Progenitor cell of endocrine pancreas (in vitro differentiated cells): ENCODE measurements around the gene GABBR2. TPM values are rescaled to one million over a fixed set of nuclear protein-coding genes. Genes with fewer than 3 reads are reported as not detected.

Experiments used
- DNase-seq: peaks from one replicate; pipeline ENCODE4 v3.0.0; 2021; ENCODE audit warnings: low spot score; ENCODE audit not compliant: unreplicated experiment
- H3K27ac Mint-ChIP-seq: 2 replicates; pipeline ENCODE4 v1.8.0; 2021; ENCODE audit warnings: mild to moderate bottlenecking, moderate library complexity, mixed read lengths
- H3K27me3 Mint-ChIP-seq: 2 replicates; pipeline ENCODE4 v1.8.0; 2021; ENCODE audit warnings: mixed read lengths
- H3K36me3 Mint-ChIP-seq: 2 replicates; pipeline ENCODE4 v1.8.0; 2022; ENCODE audit warnings: mixed read lengths; ENCODE audit not compliant: insufficient read depth
- H3K4me1 Mint-ChIP-seq: 2 replicates; pipeline ENCODE4 v1.8.0; 2021; ENCODE audit warnings: low read depth, mixed read lengths
- H3K4me3 Mint-ChIP-seq: 2 replicates; pipeline ENCODE4 v1.8.0; 2021; ENCODE audit warnings: low read depth, mild to moderate bottlenecking, moderate library complexity, mixed read lengths
- H3K9me3 Mint-ChIP-seq: 2 replicates; pipeline ENCODE4 v1.8.0; 2021; ENCODE audit warnings: low read depth, mixed read lengths
- total RNA-seq: library from RNA; stranded (reverse); gene quantifications from 2 replicates; pipeline ENCODE4 v1.2.1, GENCODE V29; 2021
- TF ChIP-seq, protein P1 (sequence below): fragments of 200-600 bp; sonication (generic); IDR thresholded peaks from one replicate; pipeline ENCODE4 v1.5.0; 2021; ENCODE audit warnings: antibody characterized with exemption, mild to moderate bottlenecking; ENCODE audit not compliant: unreplicated experiment

Gene GABBR2
- total RNA-seq, 1 donor from 2014 or later = 0.84 TPM

DNA sequence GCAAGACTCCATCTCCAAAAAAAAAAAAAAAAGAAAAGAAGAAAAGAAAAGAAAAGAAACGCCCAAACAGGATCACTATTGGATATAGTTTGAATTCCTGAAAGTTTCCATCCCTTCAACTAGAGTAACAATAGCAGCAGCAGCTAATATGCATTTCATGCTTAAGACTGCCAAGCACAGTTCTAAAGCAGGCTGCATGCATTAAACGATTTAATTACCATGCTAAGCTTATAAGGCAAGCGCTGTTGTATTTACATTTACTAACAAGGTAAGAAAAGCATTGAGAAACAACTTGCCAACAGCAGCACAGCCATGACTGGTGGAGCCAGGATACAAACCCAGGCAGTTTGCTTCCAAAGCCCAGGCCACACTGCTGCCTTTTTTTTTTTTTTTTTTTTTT is 466.3 kb downstream of the GABBR2 start:
- Mint-ChIP-seq H3K4me1 (peaks cover 12% of the 10 kb centered on the region), H3K4me3 (no peak overlapping the region), H3K27ac (no peak overlapping the region), H3K9me3 (no peaks in the 10 kb centered on the region), H3K27me3 (no peaks in the 10 kb centered on the region), H3K36me3 (peaks cover 4% of the 10 kb centered on the region)
- DNase-seq = no peak
- TF ChIP-seq, protein P1, sequence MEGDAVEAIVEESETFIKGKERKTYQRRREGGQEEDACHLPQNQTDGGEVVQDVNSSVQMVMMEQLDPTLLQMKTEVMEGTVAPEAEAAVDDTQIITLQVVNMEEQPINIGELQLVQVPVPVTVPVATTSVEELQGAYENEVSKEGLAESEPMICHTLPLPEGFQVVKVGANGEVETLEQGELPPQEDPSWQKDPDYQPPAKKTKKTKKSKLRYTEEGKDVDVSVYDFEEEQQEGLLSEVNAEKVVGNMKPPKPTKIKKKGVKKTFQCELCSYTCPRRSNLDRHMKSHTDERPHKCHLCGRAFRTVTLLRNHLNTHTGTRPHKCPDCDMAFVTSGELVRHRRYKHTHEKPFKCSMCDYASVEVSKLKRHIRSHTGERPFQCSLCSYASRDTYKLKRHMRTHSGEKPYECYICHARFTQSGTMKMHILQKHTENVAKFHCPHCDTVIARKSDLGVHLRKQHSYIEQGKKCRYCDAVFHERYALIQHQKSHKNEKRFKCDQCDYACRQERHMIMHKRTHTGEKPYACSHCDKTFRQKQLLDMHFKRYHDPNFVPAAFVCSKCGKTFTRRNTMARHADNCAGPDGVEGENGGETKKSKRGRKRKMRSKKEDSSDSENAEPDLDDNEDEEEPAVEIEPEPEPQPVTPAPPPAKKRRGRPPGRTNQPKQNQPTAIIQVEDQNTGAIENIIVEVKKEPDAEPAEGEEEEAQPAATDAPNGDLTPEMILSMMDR = no peak

DNA sequence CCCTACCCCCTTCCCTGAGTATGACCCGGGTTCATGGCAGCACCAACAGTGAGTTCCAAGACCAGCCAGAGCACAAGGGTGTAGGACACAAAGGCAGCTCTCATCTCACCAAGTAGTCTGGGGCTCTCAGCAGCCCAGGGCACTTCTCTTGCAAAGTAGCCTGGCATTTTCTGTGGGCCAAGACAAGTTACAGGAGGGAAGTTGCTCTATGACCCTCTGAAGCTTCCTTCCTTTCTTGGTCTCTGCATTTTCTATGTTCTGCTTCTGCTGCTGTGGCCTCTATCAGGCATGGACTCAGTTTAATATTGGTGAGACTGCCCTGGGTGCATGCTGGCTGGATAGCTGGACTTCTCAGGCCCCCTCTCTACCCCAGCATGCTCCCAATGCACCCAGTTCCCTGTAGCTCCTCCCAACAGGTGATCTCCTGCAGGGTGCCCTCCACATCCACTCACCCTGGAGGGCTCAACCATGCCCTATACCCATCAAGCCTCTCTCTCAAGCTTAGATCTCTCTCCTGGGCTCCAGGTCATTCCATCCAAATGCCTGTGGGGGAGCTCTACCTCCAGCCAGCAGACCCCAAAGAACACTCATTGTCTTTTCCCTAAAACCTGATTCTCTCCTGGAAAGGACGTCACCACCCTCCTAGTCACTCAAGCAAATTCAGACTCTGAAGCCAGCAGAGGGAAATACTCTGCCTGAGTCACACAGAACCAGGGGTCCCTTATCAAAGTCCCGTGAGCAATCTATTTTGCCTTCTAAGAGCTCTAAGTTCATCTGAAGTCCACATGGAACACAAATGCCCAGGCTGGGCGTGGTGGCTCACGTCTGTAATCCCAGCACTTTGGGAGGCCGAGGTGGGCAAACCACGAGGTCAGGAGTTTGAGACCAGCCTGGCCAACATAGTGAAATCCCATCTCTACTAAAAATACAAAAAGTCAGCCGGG is 467.1 kb downstream of the GABBR2 start:
- no peaks in the 10 kb centered on the region for H3K27me3 Mint-ChIP-seq
- DNase-seq = no peak
- peaks cover 4% of the 10 kb centered on the region for H3K36me3 Mint-ChIP-seq
- TF ChIP-seq, protein P1 = peak; percentile 34
- no peak overlapping the region for H3K27ac Mint-ChIP-seq
- H3K4me1 Mint-ChIP-seq = peaks cover 13% of the 10 kb centered on the region
- no peak overlapping the region for H3K4me3 Mint-ChIP-seq
- no peaks in the 10 kb centered on the region for H3K9me3 Mint-ChIP-seq

DNA sequence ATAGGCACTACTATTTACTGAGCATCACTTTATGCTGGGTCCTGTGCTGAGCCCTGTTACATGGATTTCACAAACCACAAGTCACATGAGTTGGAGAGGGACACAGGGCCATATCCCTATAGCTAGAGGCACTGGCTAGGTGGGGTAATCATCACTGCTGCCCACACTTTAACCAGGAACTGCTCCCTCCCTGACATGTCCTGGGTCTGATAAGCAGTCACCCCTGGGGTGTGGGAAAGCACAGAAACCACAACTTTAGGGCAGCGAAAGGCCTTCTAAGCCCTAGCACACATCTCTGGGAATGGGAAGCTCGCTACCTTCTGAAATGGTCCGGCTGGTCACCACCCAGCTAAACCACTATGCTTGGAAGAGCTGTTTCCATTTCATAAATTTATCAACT is 468.3 kb downstream of the GABBR2 start:
- TF ChIP-seq, protein P1 = no peak
- H3K27ac Mint-ChIP-seq = no peak overlapping the region
- H3K27me3 Mint-ChIP-seq = no peaks in the 10 kb centered on the region
- H3K4me3 Mint-ChIP-seq = no peak overlapping the region
- peaks cover 9% of the 10 kb centered on the region for H3K4me1 Mint-ChIP-seq
- peaks cover 3% of the 10 kb centered on the region for H3K36me3 Mint-ChIP-seq
- H3K9me3 Mint-ChIP-seq = no peaks in the 10 kb centered on the region
- no peak for DNase-seq

Other genes with a start within 250 kb of the GABBR2 start
- 39.7 TPM in 2 replicates for gene ANKS6, start 87.6 kb upstream of the GABBR2 start, total RNA-seq
- gene GALNT12, start 98.7 kb upstream of the GABBR2 start, total RNA-seq = 12.9 and 15.9 TPM in 2 replicates
- not detected in 2 replicates for gene COL15A1, start 235.0 kb upstream of the GABBR2 start, total RNA-seq